Testis (tissue), 5 donors: ENCODE results near the gene HEATR5A. TPM values are rescaled to one million over a fixed set of nuclear protein-coding genes. Genes with fewer than 3 reads are reported as not detected.
"Not testable (repeated sequence)": the region's sequence is repeated elsewhere in the genome, so short reads cannot be mapped to it uniquely, and the experiment has no call there.

ENCODE experiments used
- DNase-seq: peaks from one replicate; pipeline ENCODE4 v3.0.0-alpha.2; 2019
- H3K27ac ChIP-seq, 2 donors: fragments of 200-600 bp; sonication (generic); one replicate each; pipeline ENCODE4 v1.5.1; 2019
- H3K27me3 ChIP-seq: fragments of 200-600 bp; sonication (generic); one replicate; pipeline ENCODE4 v1.5.1; 2019
- H3K36me3 ChIP-seq: fragments of 200-600 bp; sonication (generic); one replicate; pipeline ENCODE4 v1.5.1; 2017; ENCODE audit warnings: low read depth; ENCODE audit errors: missing control alignments
- H3K4me1 ChIP-seq: fragments of 200-600 bp; sonication (generic); one replicate; pipeline ENCODE4 v1.5.1; 2019
- H3K4me3 ChIP-seq, 2 donors: fragments of 200-600 bp; sonication (generic); one replicate each; pipeline ENCODE4 v1.5.1; 2017 to 2019
- H3K9me3 ChIP-seq: fragments of 200-600 bp; sonication (generic); one replicate; pipeline ENCODE4 v1.5.1; 2017
- CTCF ChIP-seq, 3 experiments: fragments of 450-650 bp in 2 of 3; fragments of 200-600 bp in 1 of 3; sonication (generic) in 1 of 3; IDR thresholded peaks; one replicate each; pipeline ENCODE4 v1.5.1; 2016 to 2019; ENCODE audit warnings: antibody characterized with exemption in 3 of 3, mild to moderate bottlenecking in 2 of 3, moderate library complexity in 1 of 3
- POLR2A ChIP-seq: fragments of 450-650 bp; IDR thresholded peaks from one replicate; pipeline ENCODE4 v1.6.1; 2017; ENCODE audit warnings: antibody characterized with exemption, mild to moderate bottlenecking, moderate library complexity
- WGBS, 2 donors: methylation state at CpG; one replicate each; pipeline ENCODE4 v1.1.5; 2018; 5-methylcytosine and 5-hydroxymethylcytosine counted together
- intact Hi-C: fragments of 100-400 bp; cut with DNase I; formaldehyde crosslinking; loops from one replicate; pipeline ENCODE4 v1.15.1; 2023; ENCODE audit warnings: low total_unique reads
- long read RNA-seq, 2 donors: transcript quantifications; one replicate each; lab custom pipeline, GENCODE V29; 2026
- polyA plus RNA-seq: library from polyadenylated mRNA; stranded (reverse); fragments of 350-450 nt; fragmentation: Illumina TruSeq; extraction: RNeasy Lipid Tissue Mini Kit (QIAGEN cat#74804); gene quantifications from one replicate; pipeline ENCODE4 v1.2.3, GENCODE V29; 2014; ENCODE audit warnings: low read depth, low replicate concordance; ENCODE audit not compliant: insufficient read depth
- total RNA-seq, 2 donors: library from RNA; depleted of rRNA; stranded (reverse); fragments of >200 nt; gene quantifications; one replicate each; pipeline ENCODE4 v1.2.3, GENCODE V29; 2016

HEATR5A gene
- 10 to 100 TPM; 33.0 to 39.8 TPM for total RNA-seq
- polyA plus RNA-seq, result 19.6 TPM
- long read RNA-seq, donor 1, full-length matches to known transcripts, result 4 of 4 reads
- long read RNA-seq, donor 1, partial matches to known transcripts, result 0 of 4 reads
- long read RNA-seq, donor 1, other reads (novel, unspliced or antisense), result 0 of 4 reads
- long read RNA-seq, donor 2, partial matches to known transcripts, result 0 of 1 reads
- long read RNA-seq, donor 2, other reads (novel, unspliced or antisense), result 0 of 1 reads

DNA sequence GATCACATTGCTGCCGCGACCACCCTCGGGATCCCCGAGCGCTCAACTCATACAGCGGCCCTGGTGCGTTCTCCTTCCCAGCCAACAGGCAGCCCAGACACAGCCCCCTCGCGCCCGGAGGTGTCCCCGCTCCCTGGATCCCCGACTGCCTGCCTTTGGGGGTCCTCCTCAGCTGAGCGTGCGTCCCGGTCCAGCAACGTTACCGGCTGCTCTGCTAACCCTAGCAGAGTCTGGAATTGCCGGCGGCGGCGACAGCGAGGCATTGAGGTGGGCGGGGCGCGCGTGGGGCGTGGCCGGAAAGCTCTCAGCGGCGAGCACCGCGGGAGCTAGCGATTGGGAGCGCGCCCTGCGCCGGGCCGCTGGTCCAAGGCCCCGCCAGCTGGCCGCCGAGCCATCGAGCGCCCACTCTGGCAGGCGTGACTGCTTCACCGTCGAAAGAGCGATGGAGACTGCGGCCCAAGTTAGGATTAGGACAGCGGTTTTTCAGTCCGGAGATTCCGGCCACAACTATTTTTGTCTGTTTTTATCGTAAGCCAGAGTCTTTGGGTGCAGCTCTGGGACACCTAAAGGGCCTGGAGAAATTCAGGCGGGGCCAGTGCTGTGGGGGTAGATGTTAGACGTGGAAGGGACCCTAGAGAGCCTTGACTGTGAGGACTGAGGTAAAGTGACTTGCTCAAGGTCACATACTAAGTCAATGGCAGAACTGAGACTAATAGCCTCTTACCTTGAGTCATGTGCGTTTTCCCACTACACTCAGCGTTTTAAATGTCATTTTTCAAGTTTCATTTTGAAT, at the start of gene HEATR5A:
Gene HEATR5A (minus strand): TSS at position 232 of the 793 bp plus-strand sequence. CDS start 17,575 bp downstream, outside the sequence.
- intact Hi-C loops, result no loop called here
- peak; percentile 97 for DNase-seq
- Histone ChIP-seq H3K4me3 (peak within 1 kb of the TSS; percentile 90 to 94), H3K4me1 (peaks cover 6% of the 10 kb centered on the region), H3K27me3 (no peaks in the 10 kb centered on the region), H3K27ac (peak within 1 kb of the TSS; percentile 70 to 91), H3K9me3 (no peaks in the 10 kb centered on the region), H3K36me3 (no peaks in the 10 kb centered on the region)
- TF ChIP-seq POLR2A (peak; percentile 72), CTCF (IDR thresholded peaks at IDR 0.05) (peak in 1 of 3 experiments; percentile 34)
- WGBS, 2 donors, result 2 to 3% methylated on average over 23 to 35 of the region's 56 CpGs

- no peaks in the 10 kb centered on the region for H3K4me1 ChIP-seq
- 84 to 94% methylated on average over 6 of the region's 6 CpGs for WGBS, 2 donors
- H3K9me3 ChIP-seq, result no peaks in the 10 kb centered on the region
- intact Hi-C loops, result no loop called here
- H3K4me3 ChIP-seq, result no peak overlapping the region
- H3K27me3 ChIP-seq, result no peaks in the 10 kb centered on the region
- no peaks in the 10 kb centered on the region for H3K36me3 ChIP-seq
- DNase-seq, result no peak
- no peak overlapping the region for H3K27ac ChIP-seq
- TF ChIP-seq CTCF (IDR thresholded peaks at IDR 0.05), result no peak
- no peak for TF ChIP-seq POLR2A
Observed at GRCh38 chr14:31466554-31466953, 46.2 kb upstream of the HEATR5A start.

- intact Hi-C loops, result no loop called here
- DNase-seq, result no peak
- H3K9me3 ChIP-seq, result no peaks in the 10 kb centered on the region
- no peaks in the 10 kb centered on the region for H3K4me1 ChIP-seq
- no peaks in the 10 kb centered on the region for H3K36me3 ChIP-seq
- H3K27ac ChIP-seq, result no peak overlapping the region
- no peaks in the 10 kb centered on the region for H3K27me3 ChIP-seq
- H3K4me3 ChIP-seq, result no peak overlapping the region
- TF ChIP-seq POLR2A (no peak), CTCF (IDR thresholded peaks at IDR 0.05) (no peak)
Observed at GRCh38 chr14:31465111-31465510, 44.8 kb upstream of the HEATR5A start.

DNA sequence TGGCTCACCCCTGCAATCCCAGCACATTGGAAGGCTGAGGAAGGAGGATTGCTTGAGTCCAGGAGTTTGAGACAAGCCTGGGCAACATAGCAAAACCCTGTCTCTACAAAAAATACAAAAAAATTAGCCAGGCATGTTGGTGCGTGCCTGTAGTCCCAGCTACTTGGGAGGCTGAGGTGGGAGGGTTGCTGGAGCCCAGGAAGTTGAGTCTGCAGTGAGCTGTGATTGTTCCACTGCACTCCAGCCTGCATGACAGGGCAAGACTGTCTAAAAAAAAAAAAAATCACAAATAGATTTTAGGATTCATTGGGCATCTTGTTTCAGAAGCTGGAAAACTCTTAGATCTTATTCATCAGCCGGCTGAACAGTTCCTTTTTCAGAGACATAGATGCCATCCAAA, 42.1 kb upstream of the HEATR5A start:
- H3K27me3 ChIP-seq, H3K36me3 ChIP-seq, H3K4me3 ChIP-seq, DNase-seq, H3K4me1 ChIP-seq, H3K27ac ChIP-seq, intact Hi-C loops, H3K9me3 ChIP-seq: not testable (repeated sequence)
- 86 to 91% methylated on average over 2 of the region's 2 CpGs for WGBS, 2 donors

DNA sequence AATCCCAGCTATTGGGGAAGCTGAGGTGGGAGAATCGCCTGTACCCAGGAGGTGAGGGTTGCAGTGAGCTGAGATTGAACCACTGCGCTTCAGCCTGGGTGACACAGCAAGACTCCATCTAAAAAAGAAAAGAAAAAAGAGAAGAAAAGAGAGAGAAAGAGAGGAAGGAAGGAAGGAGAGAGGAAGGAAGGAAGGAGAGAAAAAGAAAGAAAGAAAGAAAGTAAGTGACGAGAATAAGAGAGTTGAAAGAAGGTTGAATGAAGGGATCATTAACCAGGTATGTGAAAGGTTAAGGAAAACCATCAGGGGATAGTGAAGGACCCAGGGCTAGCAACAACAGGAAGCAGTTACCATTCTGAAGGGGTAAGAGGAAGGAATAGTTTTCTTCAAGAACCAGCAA, 41.2 kb upstream of the HEATR5A start:
- WGBS, 2 donors, result 90 to 96% methylated on average over 3 of the region's 3 CpGs
- TF ChIP-seq CTCF (IDR thresholded peaks at IDR 0.05) (no peak), POLR2A (no peak)

More for the DNA sequence above, 41.2 kb upstream of the HEATR5A start:
- no peak overlapping the region for H3K27ac ChIP-seq
- no peaks in the 10 kb centered on the region for H3K9me3 ChIP-seq
- intact Hi-C loops, result no loop called here
- no peaks in the 10 kb centered on the region for H3K36me3 ChIP-seq
- H3K4me3 ChIP-seq, result no peak overlapping the region
- H3K27me3 ChIP-seq, result no peaks in the 10 kb centered on the region
- H3K4me1 ChIP-seq, result peaks cover 7% of the 10 kb centered on the region
- no peak for DNase-seq
